NCI-H1105 (cell line): ENCODE measurements around the gene BTF3L4.
A peak's percentile ranks its signal among the peaks of the same experiment; 100 is the strongest.
"Not testable (repeated sequence)": the region's sequence is repeated elsewhere in the genome, so short reads cannot be mapped to it uniquely, and the experiment has no call there.

Experiments used
- DNase-seq: peaks from one replicate; lab custom pipeline; 2025; lab: John Stamatoyannopoulos, UW

The BTF3L4 gene

GRCh38 chr1:52055066-52055865, 829 bp upstream of the BTF3L4 start, which contains the start of gene TXNDC12:
Gene TXNDC12 (minus strand): TSS chr1:52055191. CDS start chr1:52055096, 95 bp downstream.
- DNase-seq: peak; percentile 93

- DNase-seq: no peak
Measured at GRCh38 chr1:52055866-52056162, 281 bp upstream of the BTF3L4 start.

- DNase-seq: no peak
Measured at GRCh38 chr1:52056937-52057231, 789 bp downstream of the BTF3L4 start.

- no peak for DNase-seq
Measured at GRCh38 chr1:52057255-52057654, 1.2 kb downstream of the BTF3L4 start.

GRCh38 chr1:52057876-52058415, 1.9 kb downstream of the BTF3L4 start:
- DNase-seq: no peak

GRCh38 chr1:52059321-52059720, 3.2 kb downstream of the BTF3L4 start:
- no peak for DNase-seq

- no peak for DNase-seq
Measured at GRCh38 chr1:52059888-52060287, 3.8 kb downstream of the BTF3L4 start.

GRCh38 chr1:52060822-52061221, 4.7 kb downstream of the BTF3L4 start:
- no peak for DNase-seq

GRCh38 chr1:52063192-52063591, 7.1 kb downstream of the BTF3L4 start:
- no peak for DNase-seq

- no peak for DNase-seq
Measured at GRCh38 chr1:52070704-52071103, 14.6 kb downstream of the BTF3L4 start.

- DNase-seq: no peak
Measured at GRCh38 chr1:52072291-52072690, 16.2 kb downstream of the BTF3L4 start.

GRCh38 chr1:52077277-52077676, 21.2 kb downstream of the BTF3L4 start:
- DNase-seq: not testable (repeated sequence)

- no peak for DNase-seq
Measured at GRCh38 chr1:52080014-52080415, 23.9 kb downstream of the BTF3L4 start.

- DNase-seq: not testable (repeated sequence)
Measured at GRCh38 chr1:52087892-52088291, 31.8 kb downstream of the BTF3L4 start.

- DNase-seq: not testable (repeated sequence)
Measured at GRCh38 chr1:52094300-52094699, 38.2 kb downstream of the BTF3L4 start.

GRCh38 chr1:52096216-52096615, 40.1 kb downstream of the BTF3L4 start:
- no peak for DNase-seq

GRCh38 chr1:52098139-52098871, 42.2 kb downstream of the BTF3L4 start:
- DNase-seq: no peak

- DNase-seq: no peak
Measured at GRCh38 chr1:52102336-52103013, 46.4 kb downstream of the BTF3L4 start.

- no peak for DNase-seq
Measured at GRCh38 chr1:52111492-52111891, 55.4 kb downstream of the BTF3L4 start.

GRCh38 chr1:52112489-52112888, 56.4 kb downstream of the BTF3L4 start:
- no peak for DNase-seq

- no peak for DNase-seq
Measured at GRCh38 chr1:52119301-52120079, 63.4 kb downstream of the BTF3L4 start.

GRCh38 chr1:52122384-52122783, 66.3 kb downstream of the BTF3L4 start:
- DNase-seq: no peak
